Astrocyte (in vitro differentiated cells and primary cell): ENCODE measurements around the gene ZNF630. TPM values are rescaled to one million over a fixed set of nuclear protein-coding genes. Genes with fewer than 3 reads are reported as not detected.
"Not testable (repeated sequence)": the region's sequence is repeated elsewhere in the genome, so short reads cannot be mapped to it uniquely, and the experiment has no call there.

Source experiments
- DNase-seq: peaks from one replicate; pipeline ENCODE4 v3.0.0-alpha.2; 2010; ENCODE audit warnings: low read depth
- FAIRE-seq: peaks from 2 replicates; lab custom pipeline; 2011; peaks lifted over from hg19 to GRCh38; lab: Jason Lieb, UNC
- H2AFZ ChIP-seq: 2 replicates; pipeline ENCODE4 v1.6.0; 2012; ENCODE audit warnings: low read depth, low read length, inconsistent platforms
- H3K27ac ChIP-seq: 2 replicates; pipeline ENCODE4 v1.5.1; 2011; ENCODE audit warnings: low read depth, low read length, inconsistent platforms
- H3K27me3 ChIP-seq: 2 replicates; pipeline ENCODE4 v1.6.0; 2011; ENCODE audit warnings: low read length, inconsistent platforms; ENCODE audit not compliant: insufficient read depth
- H3K36me3 ChIP-seq: 2 replicates; pipeline ENCODE4 v1.5.1; 2011; ENCODE audit warnings: low read length, inconsistent platforms; ENCODE audit not compliant: insufficient read depth
- H3K4me1 ChIP-seq: 2 replicates; pipeline ENCODE4 v1.5.1; 2011; ENCODE audit warnings: low read length, inconsistent platforms; ENCODE audit not compliant: insufficient read depth
- H3K4me2 ChIP-seq: 2 replicates; pipeline ENCODE4 v1.6.0; 2012; ENCODE audit warnings: low read length, inconsistent platforms
- H3K4me3 ChIP-seq: 2 replicates; pipeline ENCODE4 v1.5.1; 2011; ENCODE audit warnings: low read depth, mild to moderate bottlenecking, low read length, inconsistent platforms; ENCODE audit not compliant: insufficient read depth
- H3K79me2 ChIP-seq: 2 replicates; pipeline ENCODE4 v1.6.0; 2012; ENCODE audit warnings: mild to moderate bottlenecking, low read length, inconsistent platforms; ENCODE audit not compliant: insufficient read depth
- H3K9ac ChIP-seq: 2 replicates; pipeline ENCODE4 v1.6.0; 2012; ENCODE audit warnings: mild to moderate bottlenecking, low read length, inconsistent platforms
- H3K9me3 ChIP-seq: 2 replicates; pipeline ENCODE4 v1.5.1; 2012; ENCODE audit warnings: low read depth, mild to moderate bottlenecking, low read length, inconsistent platforms; ENCODE audit not compliant: insufficient read depth
- H4K20me1 ChIP-seq: 2 replicates; pipeline ENCODE4 v1.6.0; 2012; ENCODE audit warnings: low read length, inconsistent platforms; ENCODE audit not compliant: insufficient read depth
- H3K27ac Mint-ChIP-seq: one replicate; pipeline ENCODE4 v1.8.0; 2021; ENCODE audit warnings: mild to moderate bottlenecking, mixed read lengths; ENCODE audit not compliant: unreplicated experiment
- H3K27me3 Mint-ChIP-seq: one replicate; pipeline ENCODE4 v1.8.0; 2021; ENCODE audit warnings: low read depth, mixed read lengths; ENCODE audit not compliant: unreplicated experiment
- H3K36me3 Mint-ChIP-seq: one replicate; pipeline ENCODE4 v1.8.0; 2021; ENCODE audit warnings: low read depth, mixed read lengths; ENCODE audit not compliant: unreplicated experiment
- H3K4me1 Mint-ChIP-seq: one replicate; pipeline ENCODE4 v1.8.0; 2021; ENCODE audit warnings: low read depth, mixed read lengths; ENCODE audit not compliant: unreplicated experiment
- H3K4me3 Mint-ChIP-seq: one replicate; pipeline ENCODE4 v1.8.0; 2021; ENCODE audit warnings: mild to moderate bottlenecking, moderate library complexity, mixed read lengths; ENCODE audit not compliant: unreplicated experiment
- H3K9me3 Mint-ChIP-seq: one replicate; pipeline ENCODE4 v1.8.0; 2021; ENCODE audit warnings: mild to moderate bottlenecking, mixed read lengths; ENCODE audit not compliant: unreplicated experiment
- CTCF ChIP-seq: IDR thresholded peaks from 2 replicates; pipeline ENCODE4 v1.5.1; 2011; ENCODE audit warnings: low read depth, mild to moderate bottlenecking, inconsistent platforms, low read length, moderate library complexity; ENCODE audit not compliant: insufficient read depth
- EZH2 ChIP-seq: IDR thresholded peaks from 2 replicates; pipeline ENCODE4 v1.6.1; 2012; ENCODE audit warnings: mild to moderate bottlenecking, low read length, inconsistent platforms; ENCODE audit not compliant: insufficient read depth
- total RNA-seq: library from RNA; stranded (reverse); gene quantifications from 2 replicates; pipeline ENCODE4 v1.2.1, GENCODE V29; 2021

ZNF630 gene
- total RNA-seq, 1 donor from 2014 or later, result 1.3 TPM

- DNase-seq (peak; percentile 83), FAIRE-seq (peak; percentile 92)
- TF ChIP-seq CTCF, result no peak
- no peak for TF ChIP-seq EZH2
- H3K4me3 Mint-ChIP-seq, result peak overlapping the region; percentile 9
- H3K9me3 Mint-ChIP-seq, result no peaks in the 10 kb centered on the region
- Histone ChIP-seq H3K27ac (peak overlapping the region; percentile 58), H3K4me2 (peak overlapping the region; percentile 46), H4K20me1 (no peaks in the 10 kb centered on the region), H3K36me3 (no peaks in the 10 kb centered on the region), H3K4me1 (no peaks in the 10 kb centered on the region), H3K27me3 (no peaks in the 10 kb centered on the region), H3K9ac (peak overlapping the region; percentile 27), H2AFZ (no peak overlapping the region), H3K4me3 (no peak overlapping the region), H3K79me2 (no peaks in the 10 kb centered on the region), H3K9me3 (no peaks in the 10 kb centered on the region)
- peaks cover 5% of the 10 kb centered on the region for H3K4me1 Mint-ChIP-seq
- H3K36me3 Mint-ChIP-seq, result no peaks in the 10 kb centered on the region
- H3K27me3 Mint-ChIP-seq, result no peaks in the 10 kb centered on the region
- no peak overlapping the region for H3K27ac Mint-ChIP-seq
Observed at GRCh38 chrX:48045410-48046311, 25.8 kb downstream of the ZNF630 start.

GRCh38 chrX:48043056-48043455 is 28.4 kb downstream of the ZNF630 start:
- H3K4me1 Mint-ChIP-seq, result peaks cover 5% of the 10 kb centered on the region
- Histone ChIP-seq H3K4me3 (no peak overlapping the region), H2AFZ (no peak overlapping the region), H3K27ac (no peak overlapping the region), H3K27me3 (no peaks in the 10 kb centered on the region), H4K20me1 (no peaks in the 10 kb centered on the region), H3K79me2 (no peaks in the 10 kb centered on the region), H3K4me1 (no peaks in the 10 kb centered on the region), H3K36me3 (no peaks in the 10 kb centered on the region), H3K9ac (no peak overlapping the region), H3K4me2 (no peak overlapping the region), H3K9me3 (no peaks in the 10 kb centered on the region)
- FAIRE-seq (no peak), DNase-seq (no peak)
- peaks cover 3% of the 10 kb centered on the region for H3K27me3 Mint-ChIP-seq
- no peak for TF ChIP-seq CTCF
- TF ChIP-seq EZH2, result no peak
- H3K27ac Mint-ChIP-seq, result no peak overlapping the region
- no peak overlapping the region for H3K4me3 Mint-ChIP-seq
- no peaks in the 10 kb centered on the region for H3K36me3 Mint-ChIP-seq
- H3K9me3 Mint-ChIP-seq, result no peaks in the 10 kb centered on the region

GRCh38 chrX:48035891-48036290 is 35.5 kb downstream of the ZNF630 start:
- Histone ChIP-seq H3K9ac (no peak overlapping the region), H3K4me2 (no peak overlapping the region), H3K4me3 (no peak overlapping the region), H3K4me1 (no peaks in the 10 kb centered on the region), H3K79me2 (no peaks in the 10 kb centered on the region), H4K20me1 (no peaks in the 10 kb centered on the region), H3K36me3 (no peaks in the 10 kb centered on the region), H3K27ac (no peak overlapping the region), H2AFZ (no peak overlapping the region), H3K9me3 (no peaks in the 10 kb centered on the region), H3K27me3 (no peaks in the 10 kb centered on the region)
- H3K4me3 Mint-ChIP-seq, result no peak overlapping the region
- H3K27me3 Mint-ChIP-seq, result peaks cover 3% of the 10 kb centered on the region
- no peak for FAIRE-seq
- TF ChIP-seq CTCF, result no peak
- H3K9me3 Mint-ChIP-seq, result no peaks in the 10 kb centered on the region
- H3K27ac Mint-ChIP-seq, result no peak overlapping the region
- H3K4me1 Mint-ChIP-seq, result peaks cover 2% of the 10 kb centered on the region
- no peak for DNase-seq
- H3K36me3 Mint-ChIP-seq, result no peaks in the 10 kb centered on the region

- not testable (repeated sequence) for H3K36me3 Mint-ChIP-seq, H3K4me2 ChIP-seq, H3K36me3 ChIP-seq, H3K4me1 Mint-ChIP-seq, H3K27ac Mint-ChIP-seq, H3K27ac ChIP-seq, H3K27me3 ChIP-seq, H3K9me3 ChIP-seq, H4K20me1 ChIP-seq, H3K9ac ChIP-seq, H3K4me3 ChIP-seq, H3K4me1 ChIP-seq, H3K79me2 ChIP-seq, H3K4me3 Mint-ChIP-seq, H3K9me3 Mint-ChIP-seq, H2AFZ ChIP-seq, DNase-seq, H3K27me3 Mint-ChIP-seq
- FAIRE-seq, result peak; percentile 94
Observed at GRCh38 chrX:48030641-48031173, 40.7 kb downstream of the ZNF630 start.
